OCI-LY1 (cell line): ENCODE measurements around the gene KRT8.

Experiments
- H2AFZ ChIP-seq: fragments of 200-600 bp; sonication (generic), shearing (Covaris generic); 2 replicates; pipeline ENCODE4 v1.6.0; 2014; ENCODE audit warnings: antibody characterized with exemption, mild to moderate bottlenecking, low read length
- H3F3A ChIP-seq: fragments of 200-600 bp; sonication (generic), shearing (Covaris generic); 2 replicates; pipeline ENCODE4 v1.6.0; 2014; ENCODE audit warnings: mild to moderate bottlenecking, antibody characterized with exemption, low read length, moderate library complexity; ENCODE audit not compliant: insufficient read depth
- H3K27ac ChIP-seq: fragments of 200-600 bp; sonication (generic); 2 replicates; pipeline ENCODE4 v1.5.1; 2014; ENCODE audit warnings: low read length, mixed run types, mild to moderate bottlenecking, low read depth; ENCODE audit not compliant: poor library complexity, severe bottlenecking
- H3K27me3 ChIP-seq: fragments of 200-600 bp; sonication (generic); 2 replicates; pipeline ENCODE4 v1.6.0; 2014; ENCODE audit warnings: antibody characterized with exemption, mild to moderate bottlenecking, low read length, moderate library complexity; ENCODE audit not compliant: insufficient read depth
- H3K36me3 ChIP-seq: fragments of 200-600 bp; sonication (generic); 2 replicates; pipeline ENCODE4 v1.6.1; 2014; ENCODE audit warnings: mild to moderate bottlenecking, antibody characterized with exemption, low read length, moderate library complexity, mixed read lengths; ENCODE audit not compliant: insufficient read depth
- H3K4me1 ChIP-seq: fragments of 200-600 bp; sonication (generic); 2 replicates; pipeline ENCODE4 v1.5.1; 2014; ENCODE audit warnings: mild to moderate bottlenecking, low read length, moderate library complexity; ENCODE audit not compliant: insufficient read depth, severe bottlenecking
- H3K4me2 ChIP-seq: fragments of 200-600 bp; sonication (generic), shearing (Covaris generic); 2 replicates; pipeline ENCODE4 v1.6.1; 2014; ENCODE audit warnings: low read length
- H3K4me3 ChIP-seq: fragments of 200-600 bp; sonication (generic); 2 replicates; pipeline ENCODE4 v1.5.1; 2014; ENCODE audit warnings: low read length, low read depth, mild to moderate bottlenecking, mixed read lengths; ENCODE audit not compliant: poor library complexity, severe bottlenecking
- H3K79me2 ChIP-seq: fragments of 200-600 bp; shearing (Covaris generic); 2 replicates; pipeline ENCODE4 v1.6.1; 2016; ENCODE audit warnings: mixed run types, low read length, mixed read lengths; ENCODE audit not compliant: insufficient read depth
- H3K9ac ChIP-seq: fragments of 200-600 bp; sonication (generic), shearing (Covaris generic); 2 replicates; pipeline ENCODE4 v1.6.1; 2014; ENCODE audit warnings: mild to moderate bottlenecking, low read length, mixed read lengths
- H3K9me2 ChIP-seq: fragments of 200-600 bp; sonication (generic), shearing (Covaris generic); 2 replicates; pipeline ENCODE4 v1.6.1; 2014; ENCODE audit warnings: low read depth, mild to moderate bottlenecking, low read length, mixed read lengths
- H3K9me3 ChIP-seq: fragments of 200-600 bp; shearing (Covaris generic); 2 replicates; pipeline ENCODE4 v1.6.1; 2014; ENCODE audit warnings: low read length, mixed read lengths
- H4K20me1 ChIP-seq: fragments of 200-600 bp; sonication (generic), shearing (Covaris generic); 2 replicates; pipeline ENCODE4 v1.6.0; 2016; ENCODE audit warnings: mild to moderate bottlenecking, low read length; ENCODE audit not compliant: insufficient read depth
- EZH2 ChIP-seq: fragments of 200-600 bp; sonication (generic), shearing (Covaris generic); IDR thresholded peaks from 2 replicates; pipeline ENCODE4 v1.8.0; 2017; ENCODE audit warnings: borderline replicate concordance, mixed run types, mild to moderate bottlenecking, antibody characterized with exemption, low read length, moderate library complexity, mixed read lengths
- TF ChIP-seq, protein P1 (sequence below): fragments of 200-600 bp; sonication (generic), shearing (Covaris generic); IDR thresholded peaks from 2 replicates; pipeline ENCODE4 v1.5.1; 2017; ENCODE audit warnings: mild to moderate bottlenecking, antibody characterized with exemption, low read length, moderate library complexity, mixed read lengths

Gene KRT8

GRCh38 chr12:52879394-52880351 is 25.2 kb downstream of the KRT8 start:
- TF ChIP-seq EZH2, result no peak
- TF ChIP-seq, protein P1, sequence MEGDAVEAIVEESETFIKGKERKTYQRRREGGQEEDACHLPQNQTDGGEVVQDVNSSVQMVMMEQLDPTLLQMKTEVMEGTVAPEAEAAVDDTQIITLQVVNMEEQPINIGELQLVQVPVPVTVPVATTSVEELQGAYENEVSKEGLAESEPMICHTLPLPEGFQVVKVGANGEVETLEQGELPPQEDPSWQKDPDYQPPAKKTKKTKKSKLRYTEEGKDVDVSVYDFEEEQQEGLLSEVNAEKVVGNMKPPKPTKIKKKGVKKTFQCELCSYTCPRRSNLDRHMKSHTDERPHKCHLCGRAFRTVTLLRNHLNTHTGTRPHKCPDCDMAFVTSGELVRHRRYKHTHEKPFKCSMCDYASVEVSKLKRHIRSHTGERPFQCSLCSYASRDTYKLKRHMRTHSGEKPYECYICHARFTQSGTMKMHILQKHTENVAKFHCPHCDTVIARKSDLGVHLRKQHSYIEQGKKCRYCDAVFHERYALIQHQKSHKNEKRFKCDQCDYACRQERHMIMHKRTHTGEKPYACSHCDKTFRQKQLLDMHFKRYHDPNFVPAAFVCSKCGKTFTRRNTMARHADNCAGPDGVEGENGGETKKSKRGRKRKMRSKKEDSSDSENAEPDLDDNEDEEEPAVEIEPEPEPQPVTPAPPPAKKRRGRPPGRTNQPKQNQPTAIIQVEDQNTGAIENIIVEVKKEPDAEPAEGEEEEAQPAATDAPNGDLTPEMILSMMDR, result peak; percentile 62
- H3K9ac ChIP-seq, result no peak overlapping the region
- no peaks in the 10 kb centered on the region for H3K79me2 ChIP-seq
- H3K4me2 ChIP-seq, result peak overlapping the region; percentile 34; the same call in 1 of the 2 replicates
- H4K20me1 ChIP-seq, result no peaks in the 10 kb centered on the region
- peaks cover 5% of the 10 kb centered on the region for H3K4me1 ChIP-seq
- H3K27ac ChIP-seq, result no peak overlapping the region
- H3K9me2 ChIP-seq, result no peaks in the 10 kb centered on the region
- H3F3A ChIP-seq, result no peaks in the 10 kb centered on the region
- no peak overlapping the region for H2AFZ ChIP-seq
- no peaks in the 10 kb centered on the region for H3K9me3 ChIP-seq
- H3K36me3 ChIP-seq, result no peaks in the 10 kb centered on the region
- no peak overlapping the region for H3K4me3 ChIP-seq
- 0 out of 2 replicates have a peak, but pooled peaks cover 3% of the 10 kb centered on the region for H3K27me3 ChIP-seq

GRCh38 chr12:52878507-52879393 is 26.1 kb downstream of the KRT8 start:
- no peaks in the 10 kb centered on the region for H3F3A ChIP-seq
- no peaks in the 10 kb centered on the region for H3K9me2 ChIP-seq
- H4K20me1 ChIP-seq, result no peaks in the 10 kb centered on the region
- no peak overlapping the region for H2AFZ ChIP-seq
- TF ChIP-seq, protein P1, result no peak
- TF ChIP-seq EZH2, result no peak
- no peak overlapping the region for H3K9ac ChIP-seq
- peaks cover 9% of the 10 kb centered on the region for H3K4me1 ChIP-seq
- H3K27me3 ChIP-seq, result 0 out of 2 replicates have a peak, but pooled peaks cover 6% of the 10 kb centered on the region
- H3K79me2 ChIP-seq, result no peaks in the 10 kb centered on the region
- no peaks in the 10 kb centered on the region for H3K9me3 ChIP-seq
- H3K4me3 ChIP-seq, result no peak overlapping the region
- no peak overlapping the region for H3K27ac ChIP-seq
- H3K36me3 ChIP-seq, result no peaks in the 10 kb centered on the region
- no peak overlapping the region for H3K4me2 ChIP-seq

DNA sequence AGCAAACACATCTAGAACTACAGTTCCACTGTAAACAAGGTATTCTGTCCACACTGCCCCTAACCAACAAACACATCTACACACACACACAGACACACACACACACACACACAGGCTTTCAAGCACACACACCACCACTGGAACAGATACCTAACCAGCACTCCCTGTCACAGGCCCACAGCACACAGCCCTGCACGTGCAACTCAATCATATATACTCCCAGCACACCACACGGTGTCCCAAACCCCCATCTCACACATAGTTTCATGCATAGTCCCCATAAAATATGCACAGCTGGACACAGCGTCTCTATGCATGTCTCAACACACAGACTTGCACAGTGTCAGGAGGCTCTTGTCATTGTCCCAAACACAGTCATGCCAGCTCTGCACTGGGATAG is 27.6 kb downstream of the KRT8 start:
- Histone ChIP-seq H3K27ac (no peak overlapping the region), H3K9me2 (no peaks in the 10 kb centered on the region), H4K20me1 (no peaks in the 10 kb centered on the region), H3K9me3 (no peaks in the 10 kb centered on the region), H3K36me3 (no peaks in the 10 kb centered on the region), H3K4me3 (no peak overlapping the region), H3K27me3 (0 out of 2 replicates have a peak, but pooled peaks cover 6% of the 10 kb centered on the region), H2AFZ (no peak overlapping the region), H3K79me2 (no peaks in the 10 kb centered on the region), H3K4me2 (no peak overlapping the region), H3K9ac (no peak overlapping the region), H3F3A (no peaks in the 10 kb centered on the region), H3K4me1 (peaks cover 9% of the 10 kb centered on the region)
- TF ChIP-seq EZH2, result no peak
- TF ChIP-seq, protein P1, result no peak
